GM06990 (cell line): Measurements from ENCODE around the gene CTNNB1.

Experiments used
- DNase-seq: peaks from one replicate; pipeline ENCODE4 v3.0.0-alpha.2; 2011; ENCODE audit not compliant: insufficient read length; ENCODE audit errors: extremely low read depth
- H3K27me3 ChIP-seq: replicated peaks from 2 replicates; pipeline ENCODE4 v1.6.0; 2011; ENCODE audit warnings: low read length; ENCODE audit not compliant: control insufficient read depth, insufficient read depth
- H3K36me3 ChIP-seq: 2 replicates; pipeline ENCODE4 v1.5.1; 2011; ENCODE audit warnings: low read length; ENCODE audit not compliant: control insufficient read depth, insufficient read depth
- H3K4me3 ChIP-seq: replicated peaks from 2 replicates; pipeline ENCODE4 v1.5.1; 2011; ENCODE audit warnings: low read depth, mild to moderate bottlenecking, control low read depth, low read length
- CTCF ChIP-seq: IDR thresholded peaks from 2 replicates; pipeline ENCODE4 v1.5.1; 2011; ENCODE audit warnings: low read length, control low read depth, mild to moderate bottlenecking, inconsistent platforms; ENCODE audit not compliant: insufficient read depth, poor library complexity, severe bottlenecking

The CTNNB1 gene

GRCh38 chr3:41204369-41204768 is 5.1 kb downstream of the CTNNB1 start:
- Histone ChIP-seq H3K36me3 (no peaks in the 10 kb centered on the region), H3K27me3 (no peaks in the 10 kb centered on the region), H3K4me3 (no peak overlapping the region)
- TF ChIP-seq CTCF: no peak
- DNase-seq: no peak

GRCh38 chr3:41205591-41205990 is 6.3 kb downstream of the CTNNB1 start:
- Histone ChIP-seq H3K36me3 (peaks cover 2% of the 10 kb centered on the region; the same call in 1 of the 2 replicates), H3K27me3 (no peaks in the 10 kb centered on the region), H3K4me3 (no peak overlapping the region)
- no peak for DNase-seq
- TF ChIP-seq CTCF: no peak

- Histone ChIP-seq H3K36me3 (peaks cover 2% of the 10 kb centered on the region; the same call in 1 of the 2 replicates), H3K27me3 (no peaks in the 10 kb centered on the region), H3K4me3 (no peak overlapping the region)
- DNase-seq: no peak
- no peak for TF ChIP-seq CTCF
Observed at GRCh38 chr3:41207355-41207754, 8.1 kb downstream of the CTNNB1 start.

- DNase-seq: no peak
- H3K36me3 ChIP-seq: peaks cover 2% of the 10 kb centered on the region; the same call in 1 of the 2 replicates
- TF ChIP-seq CTCF: no peak
- no peak overlapping the region for H3K4me3 ChIP-seq
- no peaks in the 10 kb centered on the region for H3K27me3 ChIP-seq
Observed at GRCh38 chr3:41208507-41209220, 9.4 kb downstream of the CTNNB1 start.

- peaks cover 2% of the 10 kb centered on the region; the same call in 1 of the 2 replicates for H3K36me3 ChIP-seq
- no peak for DNase-seq
- no peak overlapping the region for H3K4me3 ChIP-seq
- no peaks in the 10 kb centered on the region for H3K27me3 ChIP-seq
- no peak for TF ChIP-seq CTCF
Observed at GRCh38 chr3:41209646-41210045, 10.3 kb downstream of the CTNNB1 start.

- peaks cover 2% of the 10 kb centered on the region; the same call in 1 of the 2 replicates for H3K36me3 ChIP-seq
- TF ChIP-seq CTCF: no peak
- no peaks in the 10 kb centered on the region for H3K27me3 ChIP-seq
- no peak for DNase-seq
- H3K4me3 ChIP-seq: no peak overlapping the region
Observed at GRCh38 chr3:41210966-41211365, 11.7 kb downstream of the CTNNB1 start.
